ENCODE results near the gene GMIP.

DNA sequence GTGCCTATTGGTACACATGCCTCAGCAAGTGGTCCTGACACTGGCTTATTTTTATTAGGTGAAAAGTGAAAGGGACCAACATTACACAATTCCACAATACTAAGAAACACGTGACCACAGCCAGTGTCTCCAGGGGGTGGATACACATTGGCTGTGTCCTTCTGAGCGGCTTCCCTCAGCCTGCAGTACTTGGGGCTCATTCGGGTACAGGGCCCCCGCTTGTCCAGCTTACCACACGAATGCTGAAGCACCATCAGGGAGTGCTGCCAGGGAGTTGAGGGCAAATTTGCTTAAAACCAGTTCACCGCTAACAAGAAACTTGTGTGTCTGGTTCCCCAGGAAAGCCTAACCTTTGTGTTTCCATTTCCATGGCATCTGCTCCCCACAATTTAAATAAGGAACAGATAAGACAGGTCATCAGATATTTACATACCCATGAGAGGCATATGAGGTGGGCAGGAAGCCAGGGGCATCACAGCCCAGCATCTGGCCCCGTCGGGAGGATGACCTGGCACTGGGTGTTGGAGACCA is 48.2 kb downstream of the GMIP start:
- TF ChIP-seq POLR2A (IDR thresholded peaks at IDR 0.05), result no peak
- TF ChIP-seq, protein P1, sequence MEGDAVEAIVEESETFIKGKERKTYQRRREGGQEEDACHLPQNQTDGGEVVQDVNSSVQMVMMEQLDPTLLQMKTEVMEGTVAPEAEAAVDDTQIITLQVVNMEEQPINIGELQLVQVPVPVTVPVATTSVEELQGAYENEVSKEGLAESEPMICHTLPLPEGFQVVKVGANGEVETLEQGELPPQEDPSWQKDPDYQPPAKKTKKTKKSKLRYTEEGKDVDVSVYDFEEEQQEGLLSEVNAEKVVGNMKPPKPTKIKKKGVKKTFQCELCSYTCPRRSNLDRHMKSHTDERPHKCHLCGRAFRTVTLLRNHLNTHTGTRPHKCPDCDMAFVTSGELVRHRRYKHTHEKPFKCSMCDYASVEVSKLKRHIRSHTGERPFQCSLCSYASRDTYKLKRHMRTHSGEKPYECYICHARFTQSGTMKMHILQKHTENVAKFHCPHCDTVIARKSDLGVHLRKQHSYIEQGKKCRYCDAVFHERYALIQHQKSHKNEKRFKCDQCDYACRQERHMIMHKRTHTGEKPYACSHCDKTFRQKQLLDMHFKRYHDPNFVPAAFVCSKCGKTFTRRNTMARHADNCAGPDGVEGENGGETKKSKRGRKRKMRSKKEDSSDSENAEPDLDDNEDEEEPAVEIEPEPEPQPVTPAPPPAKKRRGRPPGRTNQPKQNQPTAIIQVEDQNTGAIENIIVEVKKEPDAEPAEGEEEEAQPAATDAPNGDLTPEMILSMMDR (IDR thresholded peaks at IDR 0.05), result no peak

All from testis (tissue), 2 donors.